Mucosa of descending colon (tissue), 3 donors: ENCODE measurements around the gene BHLHE23. TPM values are rescaled to one million over a fixed set of nuclear protein-coding genes. Genes with fewer than 3 reads are reported as not detected.
A peak's percentile ranks its signal among the peaks of the same experiment; 100 is the strongest.

ENCODE experiments used
- ATAC-seq: fragments of 200-7000 bp; cut with Tn5 transposase; one replicate; pipeline ENCODE4 v1.9.1; 2020; ENCODE audit warnings: mild to moderate bottlenecking, moderate library complexity
- DNase-seq, 3 donors: peaks; one replicate each; pipeline ENCODE4 v3.0.0-alpha.2; 2020
- H3K36me3 ChIP-seq: fragments of 200-600 bp; one replicate; pipeline ENCODE4 v1.8.0; 2021; ENCODE audit warnings: low read depth, mild to moderate bottlenecking
- H3K4me1 ChIP-seq: fragments of 200-600 bp; one replicate; pipeline ENCODE4 v1.8.0; 2021; ENCODE audit warnings: low read depth, mild to moderate bottlenecking
- H3K4me3 ChIP-seq: fragments of 200-600 bp; one replicate; pipeline ENCODE4 v1.8.0; 2021; ENCODE audit warnings: mild to moderate bottlenecking
- H3K9me3 ChIP-seq: fragments of 200-600 bp; one replicate; pipeline ENCODE4 v1.8.0; 2021; ENCODE audit warnings: mild to moderate bottlenecking
- CTCF ChIP-seq: fragments of 200-600 bp; IDR thresholded peaks from one replicate; pipeline ENCODE4 v1.8.0; 2022; ENCODE audit warnings: antibody characterized with exemption, mild to moderate bottlenecking
- intact Hi-C, 2 donors: fragments of 100-400 bp; cut with DNase I in 1 of 2; cut with micrococcal nuclease in 1 of 2; formaldehyde crosslinking; loops; one replicate each; pipeline versions ENCODE4 v1.11.0 to v1.11.1; 2022; cut with DNase I, micrococcal nuclease
- total RNA-seq, 3 donors: library from RNA; stranded (reverse); fragmentation: NEBNext Ultra II Directional in 2 of 3; extraction: Animal tissue kit (Norgen Biotek cat#: 25700) in 2 of 3; gene quantifications; one replicate each; pipeline versions ENCODE4 v1.2.1 to v1.2.4, GENCODE V29; 2021 to 2023
- donor health status: DM: no; HTN: no; CAD: no; lungs with moderate emphysema.
- donor health status: DM: no; HTN: no; CAD: no.
- donor health status: DM: no; HTN: yes; CAD: no.

The BHLHE23 gene
- total RNA-seq, 3 donors from 2014 or later: not detected

- ATAC-seq: peak; percentile 54
Observed at GRCh38 chr20:62997417-62998035, 9.2 kb downstream of the BHLHE23 start.

GRCh38 chr20:62996596-62996982 is 10.2 kb downstream of the BHLHE23 start:
- intact Hi-C loops: no loop called here
- DNase-seq (no peak), ATAC-seq (no peak)
- Histone ChIP-seq H3K9me3 (no peaks in the 10 kb centered on the region), H3K4me3 (no peak overlapping the region), H3K4me1 (no peaks in the 10 kb centered on the region), H3K36me3 (no peaks in the 10 kb centered on the region)
- TF ChIP-seq CTCF: no peak

More at GRCh38 chr20:62997417-62998035, 9.2 kb downstream of the BHLHE23 start:
- Histone ChIP-seq H3K9me3 (no peaks in the 10 kb centered on the region), H3K4me3 (no peak overlapping the region), H3K4me1 (no peaks in the 10 kb centered on the region), H3K36me3 (no peaks in the 10 kb centered on the region)
- no peak for TF ChIP-seq CTCF
- peak in 1 of 3 donors; percentile 18 for DNase-seq
- intact Hi-C loops: no loop called here

DNA sequence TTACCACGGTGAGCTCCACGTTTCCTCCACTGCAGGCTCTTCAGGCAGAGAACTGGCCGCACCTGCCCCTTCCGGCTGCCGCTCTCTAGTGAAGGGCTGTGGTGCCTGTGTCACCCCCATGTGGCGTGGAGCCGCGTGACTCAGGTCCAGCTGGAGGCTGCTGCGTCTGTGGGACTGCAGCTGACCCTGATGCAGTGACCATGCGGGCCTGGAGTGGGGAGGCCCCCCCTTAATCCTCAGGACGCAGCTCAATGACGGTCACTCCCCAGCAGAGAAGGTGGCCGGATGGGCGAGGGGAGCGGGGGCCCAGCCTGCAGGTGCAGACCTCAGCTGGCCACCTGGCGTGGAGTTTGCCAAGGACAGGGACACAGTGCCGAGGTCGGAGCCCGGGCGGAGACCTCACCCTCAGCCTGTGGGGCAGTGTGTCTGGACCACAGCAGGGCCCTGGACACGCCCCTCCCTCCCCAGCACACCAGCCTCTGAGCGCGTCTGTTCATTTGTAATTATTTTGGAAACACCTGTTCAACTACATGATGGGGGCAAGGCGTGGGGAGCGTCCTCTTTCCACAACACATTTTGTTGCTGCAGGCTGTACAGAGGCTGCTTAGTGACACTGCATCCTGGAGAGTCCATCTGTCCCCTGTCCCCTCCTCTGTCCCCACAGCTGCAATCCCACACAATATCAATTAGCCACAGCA is 10.7 kb downstream of the BHLHE23 start:
- no peaks in the 10 kb centered on the region for H3K36me3 ChIP-seq
- H3K4me1 ChIP-seq: no peaks in the 10 kb centered on the region
- intact Hi-C loops: no loop called here
- no peak for TF ChIP-seq CTCF
- no peak overlapping the region for H3K4me3 ChIP-seq
- no peak for ATAC-seq
- H3K9me3 ChIP-seq: no peaks in the 10 kb centered on the region
- DNase-seq: no peak

GRCh38 chr20:62995481-62995880 is 11.3 kb downstream of the BHLHE23 start:
- no peak for TF ChIP-seq CTCF
- DNase-seq (no peak), ATAC-seq (no peak)
- no peak overlapping the region for H3K4me3 ChIP-seq
- intact Hi-C loops: no loop called here
- H3K36me3 ChIP-seq: no peaks in the 10 kb centered on the region
- H3K4me1 ChIP-seq: no peaks in the 10 kb centered on the region
- no peaks in the 10 kb centered on the region for H3K9me3 ChIP-seq

- TF ChIP-seq CTCF: no peak
- DNase-seq: no peak
- Histone ChIP-seq H3K9me3 (no peaks in the 10 kb centered on the region), H3K36me3 (no peaks in the 10 kb centered on the region), H3K4me1 (no peaks in the 10 kb centered on the region), H3K4me3 (no peak overlapping the region)
- no peak for ATAC-seq
- intact Hi-C loops: no loop called here
Observed at GRCh38 chr20:62994869-62995281, 11.9 kb downstream of the BHLHE23 start.
